ENCODE results near the gene CMC2. TPM values are rescaled to one million over a fixed set of nuclear protein-coding genes. Genes with fewer than 3 reads are reported as not detected.

CMC2 gene
- total and polyA plus RNA-seq, 2 of the 13 experiments (the other 11 are each of a cell fraction or from before 2014, with no cell fraction given) = 116 to 129 TPM

- 0 out of 2 replicates have a peak, but pooled peaks have one; percentile 11 for TF ChIP-seq RFXAP (CRISPR knock-in tag; IDR thresholded peaks at IDR 0.05; ENCODE audit: borderline replicate concordance)
- no peak for TF ChIP-seq KDM6A (CRISPR knock-in tag; IDR thresholded peaks at IDR 0.05; ENCODE audit: low read depth)
- TF ChIP-seq ZNF234 (CRISPR knock-in tag; conservative IDR thresholded peaks at IDR 0.05) = no peak
- TF ChIP-seq KLF6 (CRISPR knock-in tag; IDR thresholded peaks at IDR 0.05) = no peak
- no peak for TF ChIP-seq AGO1 (IDR thresholded peaks at IDR 0.05; ENCODE audit: low read depth, low read length, poor library complexity, severe bottlenecking)
- peak; percentile 38; the same call in 1 of the 2 replicates for TF ChIP-seq KDM5A (IDR thresholded peaks at IDR 0.05; ENCODE audit: borderline replicate concordance, low read length)
- TF ChIP-seq ZNF777 (CRISPR knock-in tag; IDR thresholded peaks at IDR 0.05) = peak; percentile 96
- TF ChIP-seq ARNTL (CRISPR knock-in tag; IDR thresholded peaks at IDR 0.05) = no peak
- TF ChIP-seq SKI (IDR thresholded peaks at IDR 0.05; ENCODE audit: partially characterized antibody) = peak; percentile 8
- TF ChIP-seq, protein P1, sequence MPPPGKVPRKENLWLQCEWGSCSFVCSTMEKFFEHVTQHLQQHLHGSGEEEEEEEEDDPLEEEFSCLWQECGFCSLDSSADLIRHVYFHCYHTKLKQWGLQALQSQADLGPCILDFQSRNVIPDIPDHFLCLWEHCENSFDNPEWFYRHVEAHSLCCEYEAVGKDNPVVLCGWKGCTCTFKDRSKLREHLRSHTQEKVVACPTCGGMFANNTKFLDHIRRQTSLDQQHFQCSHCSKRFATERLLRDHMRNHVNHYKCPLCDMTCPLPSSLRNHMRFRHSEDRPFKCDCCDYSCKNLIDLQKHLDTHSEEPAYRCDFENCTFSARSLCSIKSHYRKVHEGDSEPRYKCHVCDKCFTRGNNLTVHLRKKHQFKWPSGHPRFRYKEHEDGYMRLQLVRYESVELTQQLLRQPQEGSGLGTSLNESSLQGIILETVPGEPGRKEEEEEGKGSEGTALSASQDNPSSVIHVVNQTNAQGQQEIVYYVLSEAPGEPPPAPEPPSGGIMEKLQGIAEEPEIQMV (CRISPR knock-in tag; IDR thresholded peaks at IDR 0.05; ENCODE audit: low read depth) = no peak
- peak; percentile 75 for TF ChIP-seq PHF8 (CRISPR knock-in tag; IDR thresholded peaks at IDR 0.05)
- TF ChIP-seq POLR2A (IDR thresholded peaks at IDR 0.05; ENCODE audit: insufficient read depth in 1 of 2, low read depth in 2 of 2, low read length in 2 of 2) = peak in 1 of 2 experiments; percentile 39; a peak in 1 of 4 replicates
- TF ChIP-seq GABPB1 (CRISPR knock-in tag; IDR thresholded peaks at IDR 0.05) = peak; percentile 49; the same call in 1 of the 2 replicates
- no peak for TF ChIP-seq MTERF4 (CRISPR knock-in tag; IDR thresholded peaks at IDR 0.05)
- TF ChIP-seq, protein P2, sequence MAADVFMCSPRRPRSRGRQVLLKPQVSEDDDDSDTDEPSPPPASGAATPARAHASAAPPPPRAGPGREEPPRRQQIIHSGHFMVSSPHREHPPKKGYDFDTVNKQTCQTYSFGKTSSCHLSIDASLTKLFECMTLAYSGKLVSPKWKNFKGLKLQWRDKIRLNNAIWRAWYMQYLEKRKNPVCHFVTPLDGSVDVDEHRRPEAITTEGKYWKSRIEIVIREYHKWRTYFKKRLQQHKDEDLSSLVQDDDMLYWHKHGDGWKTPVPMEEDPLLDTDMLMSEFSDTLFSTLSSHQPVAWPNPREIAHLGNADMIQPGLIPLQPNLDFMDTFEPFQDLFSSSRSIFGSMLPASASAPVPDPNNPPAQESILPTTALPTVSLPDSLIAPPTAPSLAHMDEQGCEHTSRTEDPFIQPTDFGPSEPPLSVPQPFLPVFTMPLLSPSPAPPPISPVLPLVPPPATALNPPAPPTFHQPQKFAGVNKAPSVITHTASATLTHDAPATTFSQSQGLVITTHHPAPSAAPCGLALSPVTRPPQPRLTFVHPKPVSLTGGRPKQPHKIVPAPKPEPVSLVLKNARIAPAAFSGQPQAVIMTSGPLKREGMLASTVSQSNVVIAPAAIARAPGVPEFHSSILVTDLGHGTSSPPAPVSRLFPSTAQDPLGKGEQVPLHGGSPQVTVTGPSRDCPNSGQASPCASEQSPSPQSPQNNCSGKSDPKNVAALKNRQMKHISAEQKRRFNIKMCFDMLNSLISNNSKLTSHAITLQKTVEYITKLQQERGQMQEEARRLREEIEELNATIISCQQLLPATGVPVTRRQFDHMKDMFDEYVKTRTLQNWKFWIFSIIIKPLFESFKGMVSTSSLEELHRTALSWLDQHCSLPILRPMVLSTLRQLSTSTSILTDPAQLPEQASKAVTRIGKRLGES (CRISPR knock-in tag; IDR thresholded peaks at IDR 0.05; ENCODE audit: borderline replicate concordance) = no peak
- TF ChIP-seq FOXM1 (CRISPR knock-in tag; IDR thresholded peaks at IDR 0.05) = no peak
- peak; percentile 27; the same call in 1 of the 2 replicates for TF ChIP-seq ZNF430 (CRISPR knock-in tag; IDR thresholded peaks at IDR 0.05)
- no peak for TF ChIP-seq BRD4 (CRISPR knock-in tag; IDR thresholded peaks at IDR 0.05)
- TF ChIP-seq IRX3 (CRISPR knock-in tag; IDR thresholded peaks at IDR 0.05; ENCODE audit: borderline replicate concordance, low read depth) = peak; percentile 37; the same call in 1 of the 2 replicates
- no peak for TF ChIP-seq ATF7-NPFF (CRISPR knock-in tag; IDR thresholded peaks at IDR 0.05; ENCODE audit: low read depth)
- TF ChIP-seq, protein P3, sequence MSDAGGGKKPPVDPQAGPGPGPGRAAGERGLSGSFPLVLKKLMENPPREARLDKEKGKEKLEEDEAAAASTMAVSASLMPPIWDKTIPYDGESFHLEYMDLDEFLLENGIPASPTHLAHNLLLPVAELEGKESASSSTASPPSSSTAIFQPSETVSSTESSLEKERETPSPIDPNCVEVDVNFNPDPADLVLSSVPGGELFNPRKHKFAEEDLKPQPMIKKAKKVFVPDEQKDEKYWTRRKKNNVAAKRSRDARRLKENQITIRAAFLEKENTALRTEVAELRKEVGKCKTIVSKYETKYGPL (CRISPR knock-in tag; IDR thresholded peaks at IDR 0.05) = peak; percentile 46; the same call in 1 of the 2 replicates
- TF ChIP-seq THAP11 (CRISPR knock-in tag; IDR thresholded peaks at IDR 0.05) = no peak
- TF ChIP-seq TSC22D2 (CRISPR knock-in tag; IDR thresholded peaks at IDR 0.05; ENCODE audit: borderline replicate concordance) = no peak
- TF ChIP-seq FOXA3 (CRISPR knock-in tag; IDR thresholded peaks at IDR 0.05) = 0 out of 2 replicates have a peak, but pooled peaks have one; percentile 6
- no peak for TF ChIP-seq NFYB (CRISPR knock-in tag; IDR thresholded peaks at IDR 0.05)
- TF ChIP-seq ZFX (CRISPR knock-in tag; IDR thresholded peaks at IDR 0.05; ENCODE audit: low read depth) = peak; percentile 51
Measured at GRCh38 chr16:81035975-81036750, 29.5 kb upstream of the CMC2 start (continued).
